Measurements from ENCODE around the gene ELP4.
"Not testable (repeated sequence)": the region's sequence is repeated elsewhere in the genome, so short reads cannot be mapped to it uniquely, and the experiment has no call there.

ELP4 gene

GRCh38 chr11:31657091-31657490 lies 147.5 kb downstream of the ELP4 start:
- no peak overlapping the region for H3K27ac ChIP-seq
- TF ChIP-seq CTCF (conservative IDR thresholded peaks at IDR 0.05) (no peak), ZFX (IDR thresholded peaks at IDR 0.05) (no peak)

- no peak for TF ChIP-seq ZFX (IDR thresholded peaks at IDR 0.05)
- no peak for TF ChIP-seq CTCF (conservative IDR thresholded peaks at IDR 0.05)
- no peak overlapping the region for H3K27ac ChIP-seq
Observed at GRCh38 chr11:31664129-31664528, 154.6 kb downstream of the ELP4 start.

- TF ChIP-seq ZFX (IDR thresholded peaks at IDR 0.05) (no peak), CTCF (conservative IDR thresholded peaks at IDR 0.05) (no peak)
- H3K27ac ChIP-seq, result no peak overlapping the region
Observed at GRCh38 chr11:31664954-31665353, 155.4 kb downstream of the ELP4 start.

- no peak overlapping the region for H3K27ac ChIP-seq
- TF ChIP-seq ZFX (IDR thresholded peaks at IDR 0.05) (no peak), CTCF (conservative IDR thresholded peaks at IDR 0.05) (no peak)
Observed at GRCh38 chr11:31671681-31672080, 162.1 kb downstream of the ELP4 start.

GRCh38 chr11:31673108-31673507 lies 163.5 kb downstream of the ELP4 start:
- not testable (repeated sequence) for H3K27ac ChIP-seq

- no peak overlapping the region for H3K27ac ChIP-seq
- TF ChIP-seq CTCF (conservative IDR thresholded peaks at IDR 0.05) (no peak), ZFX (IDR thresholded peaks at IDR 0.05) (no peak)
Observed at GRCh38 chr11:31676280-31676982, 166.9 kb downstream of the ELP4 start.

GRCh38 chr11:31680770-31681169 lies 171.2 kb downstream of the ELP4 start:
- H3K27ac ChIP-seq, result no peak overlapping the region
- no peak for TF ChIP-seq CTCF (conservative IDR thresholded peaks at IDR 0.05)
- TF ChIP-seq ZFX (IDR thresholded peaks at IDR 0.05), result no peak

GRCh38 chr11:31687256-31687655 lies 177.7 kb downstream of the ELP4 start:
- no peak overlapping the region for H3K27ac ChIP-seq
- TF ChIP-seq ZFX (IDR thresholded peaks at IDR 0.05), result no peak
